HT1080 (cell line): ENCODE results near the gene AMFR. TPM values are rescaled to one million over a fixed set of nuclear protein-coding genes. Genes with fewer than 3 reads are reported as not detected.

Experiments
- DNase-seq: peaks from one replicate; pipeline ENCODE4 v3.0.0-alpha.2; 2015; ENCODE audit warnings: low read depth
- total RNA-seq: library from RNA; depleted of rRNA; stranded (reverse); fragments of >200 nt; shearing (Covaris generic); gene quantifications from 2 replicates; pipeline ENCODE4 v1.2.3, GENCODE V29; 2014; rRNA removed

The AMFR gene
- total RNA-seq, 1 experiment from 2014 or later, result 117 TPM

DNA sequence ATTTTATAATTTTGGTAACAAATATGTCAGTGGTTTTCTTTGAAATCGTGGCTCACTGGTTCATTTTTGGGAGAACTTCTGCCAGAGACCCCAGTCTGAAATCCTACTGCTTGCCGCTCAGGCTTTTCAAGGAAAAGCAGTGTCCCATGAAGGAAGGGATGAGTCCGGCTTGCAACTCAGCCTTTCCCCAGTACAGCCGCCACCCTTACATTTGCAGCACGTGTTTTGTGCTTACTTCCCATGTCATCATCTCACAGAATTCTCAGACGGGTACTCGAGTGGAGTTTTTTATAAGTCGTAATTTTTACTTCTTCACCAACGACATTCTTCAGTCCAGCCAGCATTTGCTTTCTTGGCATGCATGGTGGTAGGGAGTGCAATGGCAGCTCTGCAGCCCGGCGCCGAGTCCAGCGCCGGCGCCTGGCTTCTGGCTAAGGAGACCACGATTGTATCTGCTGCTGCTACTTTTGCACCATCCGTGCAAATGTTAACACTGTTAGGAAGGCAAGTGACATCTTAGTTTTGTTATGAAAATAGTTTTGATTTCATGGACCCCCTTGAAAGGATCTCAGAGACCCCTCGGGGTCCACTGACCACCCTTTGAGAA lies 111.0 kb downstream of the AMFR start:
- no peak for DNase-seq

DNA sequence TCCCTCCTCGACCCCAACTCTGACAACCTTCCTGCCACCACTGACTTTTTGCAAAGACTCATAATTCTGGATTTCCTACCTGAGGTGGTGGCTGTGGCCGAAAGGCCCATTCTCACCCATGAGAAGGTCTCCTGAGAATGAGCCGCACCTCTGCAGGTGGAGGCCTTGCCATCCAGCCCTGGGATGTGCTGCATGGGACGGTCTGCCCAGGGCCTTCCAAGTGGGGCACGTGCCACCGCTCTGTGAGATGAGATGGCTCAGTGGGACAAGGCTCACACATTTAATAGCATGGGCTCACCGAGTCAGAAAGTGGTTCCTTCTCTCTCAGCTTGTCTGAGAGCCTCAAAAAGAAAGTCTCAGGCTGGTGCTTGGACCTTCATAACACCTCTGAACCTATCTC lies 112.8 kb downstream of the AMFR start:
- no peak for DNase-seq

DNA sequence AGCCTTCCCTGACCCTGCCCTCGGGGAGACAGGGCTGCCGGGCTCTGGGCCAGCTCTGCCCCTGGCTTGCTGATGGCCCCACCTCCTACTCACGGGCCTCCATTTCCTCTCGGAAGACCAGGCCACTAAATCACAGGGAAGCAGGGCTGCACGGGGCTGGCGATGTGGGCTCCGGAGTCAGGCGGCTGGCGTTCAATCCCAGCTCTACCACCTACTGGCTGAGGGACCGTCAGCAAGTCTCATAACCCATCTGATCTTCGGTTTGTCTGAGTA lies 113.4 kb downstream of the AMFR start:
- DNase-seq, result no peak

Other genes starting within 250 kb of the AMFR start
- gene GNAO1, start 234.1 kb downstream of the AMFR start, total RNA-seq, result 0.05 TPM in 1 of 2 replicates, not detected in the other
- 235 and 404 TPM in 2 replicates for gene NUDT21, start 25.8 kb upstream of the AMFR start, total RNA-seq
- gene OGFOD1, start 26.0 kb upstream of the AMFR start, total RNA-seq, result 99.0 and 121 TPM in 2 replicates
- 18.9 and 23.3 TPM in 2 replicates for gene BBS2, start 94.5 kb upstream of the AMFR start, total RNA-seq
- not detected in 2 replicates for gene MT4, start 139.5 kb upstream of the AMFR start, total RNA-seq
- not detected in 2 replicates for gene MT3, start 164.0 kb upstream of the AMFR start, total RNA-seq
- 881 and 1,822 TPM in 2 replicates for gene MT2A, start 183.0 kb upstream of the AMFR start, total RNA-seq
- gene MT1E, start 200.2 kb upstream of the AMFR start, total RNA-seq, result 533 and 612 TPM in 2 replicates
- gene MT1M, start 207.1 kb upstream of the AMFR start, total RNA-seq, result not detected in 2 replicates
- not detected in 2 replicates for gene MT1A, start 213.1 kb upstream of the AMFR start, total RNA-seq
- gene MT1B, start 226.3 kb upstream of the AMFR start, total RNA-seq, result not detected in 2 replicates
- not detected in 2 replicates for gene MT1F, start 232.4 kb upstream of the AMFR start, total RNA-seq
- 0.33 and 1.4 TPM in 2 replicates for gene MT1G, start 242.5 kb upstream of the AMFR start, total RNA-seq
- not detected in 2 replicates for gene MT1H, start 244.3 kb upstream of the AMFR start, total RNA-seq